B cell (primary cell): ENCODE data around the gene ZNRF4. TPM values are rescaled to one million over a fixed set of nuclear protein-coding genes. Genes with fewer than 3 reads are reported as not detected.

ENCODE experiments used
- ATAC-seq: fragments of 200-7000 bp; cut with Tn5 transposase; one replicate; pipeline ENCODE4 v1.10.0; 2021; ENCODE audit warnings: low read depth, mild to moderate bottlenecking, moderate number of reproducible peaks, moderate library complexity
- CTCF ChIA-PET: fragments of 350-600 bp; sonication (Branson Sonifier 250); formaldehyde crosslinking; loops from one replicate; lab custom pipeline; 2021; ENCODE audit warnings: antibody characterized with exemption, inconsistent platforms; lab: Charles Lee
- POLR2A ChIA-PET: fragments of 350-600 bp; sonication (Branson Sonifier 250); formaldehyde crosslinking; loops from one replicate; lab custom pipeline; 2021; ENCODE audit warnings: antibody characterized with exemption; lab: Charles Lee
- DNase-seq: peaks from one replicate; pipeline ENCODE4 v3.0.0; 2013
- H2AFZ ChIP-seq: 2 replicates; pipeline ENCODE4 v1.6.1; 2012; ENCODE audit warnings: mild to moderate bottlenecking, low read depth, low read length; ENCODE audit not compliant: insufficient read depth, poor library complexity, severe bottlenecking
- H3K27ac ChIP-seq, 2 donors: 1 replicate in 1 of 2; 2 replicates in 1 of 2; pipeline ENCODE4 v1.5.1; 2012 to 2013; ENCODE audit warnings: low read length in 2 of 2, mild to moderate bottlenecking in 2 of 2, moderate library complexity in 1 of 2
- H3K27me3 ChIP-seq, 4 experiments: fragments of 200-600 bp in 1 of 4; sonication (generic) in 1 of 4; replicated peaks in 1 of 4; 1 replicate in 2 of 4; 2 replicates in 2 of 4; pipeline versions ENCODE4 v1.6.1 to v1.7.0; 2013 to 2016; ENCODE audit warnings: low read length in 3 of 4, mild to moderate bottlenecking in 2 of 4, mixed read lengths in 1 of 4, moderate library complexity in 1 of 4; ENCODE audit not compliant: insufficient read depth in 4 of 4, control insufficient read depth in 3 of 4; ENCODE audit errors: control extremely low read depth in 1 of 4
- H3K36me3 ChIP-seq, 2 experiments: replicated peaks in 1 of 2; 1 replicate in 1 of 2; 2 replicates in 1 of 2; pipeline versions ENCODE4 v1.6.1 to v1.7.1; 2013; ENCODE audit warnings: low read length in 1 of 2; ENCODE audit not compliant: insufficient read depth in 2 of 2, control insufficient read depth in 1 of 2; ENCODE audit errors: control extremely low read depth in 1 of 2, extremely low read depth in 1 of 2
- H3K4me1 ChIP-seq, 2 donors: fragments of 200-600 bp in 1 of 2; sonication (generic) in 1 of 2; 1 replicate in 1 of 2; 2 replicates in 1 of 2; pipeline versions ENCODE4 v1.5.1 to v1.6.1; 2013 to 2017; ENCODE audit warnings: low read length in 2 of 2; ENCODE audit not compliant: control insufficient read depth in 2 of 2, insufficient read depth in 2 of 2
- H3K4me2 ChIP-seq: replicated peaks from 2 replicates; pipeline ENCODE3; 2012; ENCODE audit warnings: mild to moderate bottlenecking, low read depth, low read length; ENCODE audit not compliant: poor library complexity, severe bottlenecking
- H3K4me3 ChIP-seq, 5 experiments: fragments of 200-600 bp in 1 of 5; sonication (generic) in 1 of 5; 1 replicate in 3 of 5; 2 replicates in 2 of 5; pipeline versions ENCODE4 v1.5.1 to v1.7.0; 2011 to 2016; ENCODE audit warnings: low read length in 4 of 5, mild to moderate bottlenecking in 4 of 5, low read depth in 2 of 5, control low read depth in 1 of 5, moderate library complexity in 1 of 5; ENCODE audit not compliant: insufficient read depth in 1 of 5; ENCODE audit errors: control extremely low read depth in 1 of 5, extremely low read depth in 1 of 5
- H3K79me2 ChIP-seq: fragments of 200-600 bp; sonication (generic); one replicate; pipeline ENCODE4 v1.6.0; 2016; ENCODE audit warnings: low read length; ENCODE audit not compliant: control insufficient read depth, insufficient read depth
- H3K9ac ChIP-seq: fragments of 200-600 bp; sonication (generic); 2 replicates; pipeline ENCODE4 v1.6.1; 2017; ENCODE audit warnings: mild to moderate bottlenecking, low read length, moderate library complexity
- H3K9me3 ChIP-seq, 3 donors: one replicate each; pipeline versions ENCODE4 v1.6.1 to v1.7.1; 2013; ENCODE audit warnings: low read length in 2 of 3; ENCODE audit not compliant: control insufficient read depth in 2 of 3, insufficient read depth in 1 of 3; ENCODE audit errors: control extremely low read depth in 1 of 3
- H4K20me1 ChIP-seq: 2 replicates; pipeline ENCODE4 v1.6.0; 2012; ENCODE audit warnings: mild to moderate bottlenecking, low read length; ENCODE audit not compliant: insufficient read depth, control insufficient read depth, poor library complexity, severe bottlenecking
- H3K27ac Mint-ChIP-seq: one replicate; pipeline ENCODE4 v1.8.0; 2021; ENCODE audit warnings: mixed read lengths
- H3K27me3 Mint-ChIP-seq: one replicate; pipeline ENCODE4 v1.8.0; 2021; ENCODE audit warnings: mixed read lengths
- H3K4me1 Mint-ChIP-seq: one replicate; pipeline ENCODE4 v1.8.0; 2021; ENCODE audit warnings: mixed read lengths
- H3K4me3 Mint-ChIP-seq: one replicate; pipeline ENCODE4 v1.8.0; 2021; ENCODE audit warnings: mixed read lengths
- H3K9me3 Mint-ChIP-seq: one replicate; pipeline ENCODE4 v1.8.0; 2022; ENCODE audit warnings: mixed read lengths; ENCODE audit not compliant: insufficient read depth
- EZH2 ChIP-seq: IDR thresholded peaks from 2 replicates; pipeline ENCODE4 v1.6.1; 2012; ENCODE audit warnings: borderline replicate concordance, low read depth, mild to moderate bottlenecking, moderate library complexity, low read length; ENCODE audit not compliant: insufficient read depth, poor library complexity, severe bottlenecking
- WGBS: methylation state at CpG from one replicate; pipeline ENCODE4 v1.1.5; 2013; ENCODE audit warnings: missing lambda C conversion rate; ENCODE audit not compliant: insufficient coverage; 5-methylcytosine and 5-hydroxymethylcytosine counted together
- intact Hi-C: fragments of 100-400 bp; cut with micrococcal nuclease; formaldehyde crosslinking; loops from one replicate; pipeline ENCODE4 v1.10.0; 2022
- polyA plus RNA-seq: library from polyadenylated mRNA; depleted of rRNA; stranded (reverse); fragments of >200 nt; gene quantifications from 2 replicates; pipeline ENCODE4 v1.2.3, GENCODE V29; 2012
- total RNA-seq, 2 donors: library from RNA; stranded (reverse); fragments of 120-200 nt in 1 of 2; gene quantifications; 1 replicate in 1 of 2; 2 replicates in 1 of 2; pipeline versions ENCODE4 v1.2.3 to v1.2.4, GENCODE V29; 2013 to 2022
- TF ChIP-seq, protein P1 (sequence below): fragments of 200-600 bp; IDR thresholded peaks from one replicate; pipeline ENCODE4 v1.8.0; 2022; ENCODE audit warnings: antibody characterized with exemption, mild to moderate bottlenecking

ZNRF4 gene
- total and polyA plus RNA-seq, 2 donors (not counting 1 experiment from before 2014, with no cell fraction given), result not detected

- CTCF ChIA-PET, result no interaction called here
- Histone ChIP-seq H2AFZ (no peak overlapping the region), H3K9me3 (peaks cover 0 to 21% (median 8%) of the 10 kb centered on the region in 3 donors), H3K79me2 (no peaks in the 10 kb centered on the region), H3K9ac (no peak overlapping the region), H3K4me3 (no peak overlapping the region), H3K4me1 (no peaks in the 10 kb centered on the region), H4K20me1 (no peaks in the 10 kb centered on the region), H3K27me3 (peaks cover 0 to 4% (median 2%) of the 10 kb centered on the region in 4 experiments), H3K4me2 (no peak overlapping the region), H3K36me3 (no peaks in the 10 kb centered on the region), H3K27ac (no peak overlapping the region)
- H3K27ac Mint-ChIP-seq, result no peak overlapping the region
- TF ChIP-seq EZH2, result no peak
- TF ChIP-seq, protein P1, sequence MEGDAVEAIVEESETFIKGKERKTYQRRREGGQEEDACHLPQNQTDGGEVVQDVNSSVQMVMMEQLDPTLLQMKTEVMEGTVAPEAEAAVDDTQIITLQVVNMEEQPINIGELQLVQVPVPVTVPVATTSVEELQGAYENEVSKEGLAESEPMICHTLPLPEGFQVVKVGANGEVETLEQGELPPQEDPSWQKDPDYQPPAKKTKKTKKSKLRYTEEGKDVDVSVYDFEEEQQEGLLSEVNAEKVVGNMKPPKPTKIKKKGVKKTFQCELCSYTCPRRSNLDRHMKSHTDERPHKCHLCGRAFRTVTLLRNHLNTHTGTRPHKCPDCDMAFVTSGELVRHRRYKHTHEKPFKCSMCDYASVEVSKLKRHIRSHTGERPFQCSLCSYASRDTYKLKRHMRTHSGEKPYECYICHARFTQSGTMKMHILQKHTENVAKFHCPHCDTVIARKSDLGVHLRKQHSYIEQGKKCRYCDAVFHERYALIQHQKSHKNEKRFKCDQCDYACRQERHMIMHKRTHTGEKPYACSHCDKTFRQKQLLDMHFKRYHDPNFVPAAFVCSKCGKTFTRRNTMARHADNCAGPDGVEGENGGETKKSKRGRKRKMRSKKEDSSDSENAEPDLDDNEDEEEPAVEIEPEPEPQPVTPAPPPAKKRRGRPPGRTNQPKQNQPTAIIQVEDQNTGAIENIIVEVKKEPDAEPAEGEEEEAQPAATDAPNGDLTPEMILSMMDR, result no peak
- no peak overlapping the region for H3K4me3 Mint-ChIP-seq
- 69% methylated on average over 12 of the region's 12 CpGs for WGBS
- POLR2A ChIA-PET, result no interaction called here
- no peaks in the 10 kb centered on the region for H3K9me3 Mint-ChIP-seq
- H3K27me3 Mint-ChIP-seq, result peaks cover 14% of the 10 kb centered on the region
- ATAC-seq, result no peak
- intact Hi-C loops, result no loop called here
- DNase-seq, result no peak
- H3K4me1 Mint-ChIP-seq, result no peaks in the 10 kb centered on the region
These were observed 11.6 kb downstream of the ZNRF4 start for GRCh38 chr19:5466814-5467291.

DNA sequence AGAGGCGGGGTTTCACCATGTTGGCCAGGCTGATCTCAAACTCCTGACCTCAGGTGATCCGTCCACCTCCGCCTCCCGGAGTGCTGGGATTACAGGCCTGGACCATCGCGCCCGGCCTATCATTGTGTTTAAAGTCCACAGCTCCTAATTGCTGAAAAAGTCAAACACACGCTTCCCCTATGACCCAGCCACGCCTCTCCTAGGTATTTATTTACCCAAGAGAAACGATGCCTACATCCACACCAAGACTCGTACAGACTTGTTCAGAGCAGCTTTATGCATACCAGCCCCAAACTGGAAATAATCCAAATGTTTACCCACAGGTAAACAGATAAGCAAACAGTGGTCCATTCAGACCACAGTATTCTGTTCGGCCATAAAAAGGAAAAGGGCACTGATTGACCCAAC, 15.1 kb downstream of the ZNRF4 start:
- no peaks in the 10 kb centered on the region for H3K79me2 ChIP-seq
- H3K27ac ChIP-seq, result no peak overlapping the region
- peaks cover 0 to 13% (median 0%) of the 10 kb centered on the region in 3 donors for H3K9me3 ChIP-seq
- H3K9me3 Mint-ChIP-seq, result no peaks in the 10 kb centered on the region
- ATAC-seq (no peak), DNase-seq (no peak)
- H4K20me1 ChIP-seq, result no peaks in the 10 kb centered on the region
- 70% methylated on average over 12 of the region's 12 CpGs for WGBS
- intact Hi-C loops, result no loop called here
- H3K27me3 Mint-ChIP-seq, result peaks cover 11% of the 10 kb centered on the region
- H3K4me1 Mint-ChIP-seq, result no peaks in the 10 kb centered on the region
- H3K27me3 ChIP-seq, result peaks cover 0 to 3% (median under 1%) of the 10 kb centered on the region in 4 experiments
- no peak for TF ChIP-seq EZH2
- TF ChIP-seq, protein P1, result no peak
- CTCF ChIA-PET, result no interaction called here
- POLR2A ChIA-PET, result no interaction called here
- no peak overlapping the region for H3K27ac Mint-ChIP-seq
- H2AFZ ChIP-seq, result no peak overlapping the region
- H3K4me3 ChIP-seq, result no peak overlapping the region
- H3K4me1 ChIP-seq, result no peaks in the 10 kb centered on the region
- H3K36me3 ChIP-seq, result no peaks in the 10 kb centered on the region
- H3K4me2 ChIP-seq, result no peak overlapping the region
- no peak overlapping the region for H3K9ac ChIP-seq
- H3K4me3 Mint-ChIP-seq, result no peak overlapping the region
